Liver (tissue), 9 donors: ENCODE results near the gene FHOD1. TPM values are rescaled to one million over a fixed set of nuclear protein-coding genes. Genes with fewer than 3 reads are reported as not detected.

Source experiments
- DNase-seq: peaks from one replicate; pipeline ENCODE4 v3.0.0-alpha.2; 2017; ENCODE audit warnings: low spot score
- H3K27ac ChIP-seq, 2 donors: one replicate each; pipeline ENCODE4 v1.7.0; 2013; ENCODE audit warnings: inconsistent platforms in 2 of 2, low read length in 2 of 2, control low read depth in 1 of 2, low read depth in 1 of 2, mild to moderate bottlenecking in 1 of 2
- H3K27me3 ChIP-seq, 4 donors: one replicate each; pipeline versions ENCODE4 v1.6.1 to v1.7.0; 2013; ENCODE audit warnings: low read length in 3 of 4, inconsistent platforms in 1 of 4, mild to moderate bottlenecking in 1 of 4, moderate library complexity in 1 of 4; ENCODE audit not compliant: control insufficient read depth in 4 of 4, insufficient read depth in 4 of 4
- H3K36me3 ChIP-seq, 4 donors: one replicate each; pipeline versions ENCODE4 v1.6.1 to v1.7.0; 2013; ENCODE audit warnings: low read length in 3 of 4, mild to moderate bottlenecking in 3 of 4, low read depth in 1 of 4, moderate library complexity in 1 of 4; ENCODE audit not compliant: control insufficient read depth in 4 of 4, insufficient read depth in 3 of 4
- H3K4me1 ChIP-seq, 4 donors: one replicate each; pipeline versions ENCODE4 v1.6.1 to v1.7.0; 2013; ENCODE audit warnings: low read length in 3 of 4, mild to moderate bottlenecking in 3 of 4, moderate library complexity in 1 of 4; ENCODE audit not compliant: control insufficient read depth in 4 of 4, insufficient read depth in 4 of 4
- H3K4me3 ChIP-seq, 3 donors: one replicate each; pipeline versions ENCODE4 v1.6.1 to v1.7.0; 2013; ENCODE audit warnings: low read length in 3 of 3, control low read depth in 1 of 3, low read depth in 1 of 3, mild to moderate bottlenecking in 1 of 3
- H3K9ac ChIP-seq, 2 donors: one replicate each; pipeline ENCODE4 v1.7.0; 2013; ENCODE audit warnings: low read length in 2 of 2, mild to moderate bottlenecking in 2 of 2, moderate library complexity in 2 of 2, control low read depth in 1 of 2, low read depth in 1 of 2
- H3K9me3 ChIP-seq, 4 donors: one replicate each; pipeline versions ENCODE4 v1.6.1 to v1.7.0; 2013; ENCODE audit warnings: low read length in 3 of 4; ENCODE audit not compliant: control insufficient read depth in 4 of 4
- ATF3 ChIP-seq: IDR thresholded peaks from 2 replicates; pipeline ENCODE4 v1.6.1; 2016; ENCODE audit warnings: antibody characterized with exemption
- CTCF ChIP-seq: fragments of 150-350 bp; IDR thresholded peaks from 2 replicates; pipeline ENCODE4 v1.5.1; 2017; ENCODE audit warnings: improper control_type of control experiment, low read depth, low read length; ENCODE audit not compliant: missing input control
- EGR1 ChIP-seq, 2 donors: IDR thresholded peaks; 2 replicates each; pipeline ENCODE4 v1.6.1; 2016 to 2018; ENCODE audit warnings: antibody characterized with exemption in 2 of 2, low read depth in 2 of 2
- FOXA1 ChIP-seq: IDR thresholded peaks from 2 replicates; pipeline ENCODE4 v1.6.1; 2016; ENCODE audit warnings: antibody characterized with exemption
- FOXA2 ChIP-seq: IDR thresholded peaks from 2 replicates; pipeline ENCODE4 v1.6.1; 2016; ENCODE audit warnings: antibody characterized with exemption
- GABPA ChIP-seq, 2 donors: IDR thresholded peaks in 1 of 2; conservative IDR thresholded peaks in 1 of 2; 2 replicates each; pipeline ENCODE4 v1.6.1; 2016; ENCODE audit warnings: antibody characterized with exemption in 2 of 2, mild to moderate bottlenecking in 1 of 2, moderate library complexity in 1 of 2
- HNF4A ChIP-seq, 2 donors: conservative IDR thresholded peaks; 2 replicates each; pipeline ENCODE4 v1.6.1; 2016; ENCODE audit warnings: antibody characterized with exemption in 2 of 2, mild to moderate bottlenecking in 2 of 2
- HNF4G ChIP-seq: IDR thresholded peaks from 2 replicates; pipeline ENCODE4 v1.6.1; 2016; ENCODE audit warnings: antibody characterized with exemption
- JUND ChIP-seq, 2 donors: IDR thresholded peaks; 2 replicates each; pipeline ENCODE4 v1.6.1; 2016; ENCODE audit warnings: antibody characterized with exemption in 2 of 2
- MAX ChIP-seq: IDR thresholded peaks from 2 replicates; pipeline ENCODE4 v1.6.1; 2016; ENCODE audit warnings: antibody characterized with exemption
- NR2F2 ChIP-seq: IDR thresholded peaks from 2 replicates; pipeline ENCODE4 v1.6.1; 2016; ENCODE audit warnings: antibody characterized with exemption
- RAD21 ChIP-seq, 2 donors: IDR thresholded peaks; 2 replicates each; pipeline ENCODE4 v1.6.1; 2016; ENCODE audit warnings: antibody characterized with exemption in 2 of 2, mild to moderate bottlenecking in 2 of 2
- RXRA ChIP-seq, 2 donors: IDR thresholded peaks; 2 replicates each; pipeline ENCODE4 v1.6.1; 2017 to 2018; ENCODE audit warnings: antibody characterized with exemption in 2 of 2, mild to moderate bottlenecking in 1 of 2
- SP1 ChIP-seq: IDR thresholded peaks from 2 replicates; pipeline ENCODE4 v1.6.1; 2018; ENCODE audit warnings: antibody characterized with exemption, mild to moderate bottlenecking
- TAF1 ChIP-seq: conservative IDR thresholded peaks from 2 replicates; pipeline ENCODE4 v1.6.1; 2016; ENCODE audit warnings: antibody characterized with exemption, mild to moderate bottlenecking
- YY1 ChIP-seq: IDR thresholded peaks from 2 replicates; pipeline ENCODE4 v1.6.1; 2016; ENCODE audit warnings: antibody characterized with exemption, mild to moderate bottlenecking
- ZBTB33 ChIP-seq: IDR thresholded peaks from 2 replicates; pipeline ENCODE4 v1.6.1; 2016; ENCODE audit warnings: antibody characterized with exemption
- WGBS: extraction: QIAGEN DNeasy Blood & Tissue Kit; methylation state at CpG from one replicate; pipeline ENCODE4 v1.1.7; 2013; 5-methylcytosine and 5-hydroxymethylcytosine counted together
- polyA plus RNA-seq, 2 donors: library from polyadenylated mRNA; stranded (reverse) in 1 of 2; unstranded in 1 of 2; fragments of 200-250 nt in 1 of 2; fragments of >200 nt in 1 of 2; fragmentation: Nextera tagmentation in 1 of 2; extraction: Ambion mirVana in 1 of 2; gene quantifications; one replicate each; pipeline versions ENCODE4 v1.2.1 to v1.2.3, GENCODE V29; 2013 to 2015
- total RNA-seq, 2 donors: library from RNA; depleted of rRNA; stranded (reverse); fragments of >200 nt; gene quantifications; one replicate each; pipeline ENCODE4 v1.2.3, GENCODE V29; 2014
- TF ChIP-seq, protein P1 (sequence below): IDR thresholded peaks from 2 replicates; pipeline ENCODE4 v1.6.1; 2016; ENCODE audit warnings: antibody characterized with exemption, mild to moderate bottlenecking
- donor health status: healthy.
- donor health status: healthy.
- donor health status: healthy.
- donor health status: healthy.
- donor health status: healthy.

FHOD1 gene
- total and polyA plus RNA-seq, 4 donors, result 2.2 to 6.4 (median 4.1) TPM

GRCh38 chr16:67181346-67181745, 65.9 kb downstream of the FHOD1 start:
- Histone ChIP-seq H3K27ac (no peak overlapping the region), H3K4me1 (peaks cover 13 to 41% (median 25%) of the 10 kb centered on the region in 4 donors), H3K36me3 (no peaks in the 10 kb centered on the region), H3K27me3 (no peaks in the 10 kb centered on the region), H3K9ac (no peak overlapping the region), H3K4me3 (no peak overlapping the region), H3K9me3 (no peaks in the 10 kb centered on the region)
- 67% methylated on average over 2 of the region's 2 CpGs for WGBS
- no peak for TF ChIP-seq CTCF
- TF ChIP-seq MAX, result no peak
- TF ChIP-seq NR2F2, result no peak
- no peak for TF ChIP-seq ATF3
- no peak for TF ChIP-seq GABPA (IDR thresholded peaks at IDR 0.05 in 1 of 2, conservative IDR thresholded peaks at IDR 0.05 in 1 of 2)
- no peak for TF ChIP-seq RAD21 (IDR thresholded peaks at IDR 0.05)
- no peak for TF ChIP-seq RXRA (IDR thresholded peaks at IDR 0.05)
- no peak for TF ChIP-seq EGR1 (IDR thresholded peaks at IDR 0.05; ENCODE audit: low read depth in 2 of 2)
- no peak for TF ChIP-seq FOXA2
- no peak for TF ChIP-seq YY1
- TF ChIP-seq SP1, result no peak
- TF ChIP-seq FOXA1, result no peak
- TF ChIP-seq JUND (IDR thresholded peaks at IDR 0.05), result no peak
- TF ChIP-seq, protein P1, sequence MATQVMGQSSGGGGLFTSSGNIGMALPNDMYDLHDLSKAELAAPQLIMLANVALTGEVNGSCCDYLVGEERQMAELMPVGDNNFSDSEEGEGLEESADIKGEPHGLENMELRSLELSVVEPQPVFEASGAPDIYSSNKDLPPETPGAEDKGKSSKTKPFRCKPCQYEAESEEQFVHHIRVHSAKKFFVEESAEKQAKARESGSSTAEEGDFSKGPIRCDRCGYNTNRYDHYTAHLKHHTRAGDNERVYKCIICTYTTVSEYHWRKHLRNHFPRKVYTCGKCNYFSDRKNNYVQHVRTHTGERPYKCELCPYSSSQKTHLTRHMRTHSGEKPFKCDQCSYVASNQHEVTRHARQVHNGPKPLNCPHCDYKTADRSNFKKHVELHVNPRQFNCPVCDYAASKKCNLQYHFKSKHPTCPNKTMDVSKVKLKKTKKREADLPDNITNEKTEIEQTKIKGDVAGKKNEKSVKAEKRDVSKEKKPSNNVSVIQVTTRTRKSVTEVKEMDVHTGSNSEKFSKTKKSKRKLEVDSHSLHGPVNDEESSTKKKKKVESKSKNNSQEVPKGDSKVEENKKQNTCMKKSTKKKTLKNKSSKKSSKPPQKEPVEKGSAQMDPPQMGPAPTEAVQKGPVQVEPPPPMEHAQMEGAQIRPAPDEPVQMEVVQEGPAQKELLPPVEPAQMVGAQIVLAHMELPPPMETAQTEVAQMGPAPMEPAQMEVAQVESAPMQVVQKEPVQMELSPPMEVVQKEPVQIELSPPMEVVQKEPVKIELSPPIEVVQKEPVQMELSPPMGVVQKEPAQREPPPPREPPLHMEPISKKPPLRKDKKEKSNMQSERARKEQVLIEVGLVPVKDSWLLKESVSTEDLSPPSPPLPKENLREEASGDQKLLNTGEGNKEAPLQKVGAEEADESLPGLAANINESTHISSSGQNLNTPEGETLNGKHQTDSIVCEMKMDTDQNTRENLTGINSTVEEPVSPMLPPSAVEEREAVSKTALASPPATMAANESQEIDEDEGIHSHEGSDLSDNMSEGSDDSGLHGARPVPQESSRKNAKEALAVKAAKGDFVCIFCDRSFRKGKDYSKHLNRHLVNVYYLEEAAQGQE, result no peak
- TF ChIP-seq TAF1, result no peak
- no peak for TF ChIP-seq ZBTB33
- no peak for TF ChIP-seq HNF4G
- TF ChIP-seq HNF4A (conservative IDR thresholded peaks at IDR 0.05), result no peak
- no peak for DNase-seq
